HL-60 (cell line): ENCODE measurements around the gene NPEPL1.
"Not testable (repeated sequence)": the region's sequence is repeated elsewhere in the genome, so short reads cannot be mapped to it uniquely, and the experiment has no call there.

Experiments
- CTCF ChIP-seq: IDR thresholded peaks from one replicate; pipeline ENCODE4 v1.5.1; 2011; ENCODE audit warnings: low read length, control low read depth, inconsistent platforms; ENCODE audit not compliant: insufficient read depth
- POLR2AphosphoS5 ChIP-seq: IDR thresholded peaks from 2 replicates; pipeline ENCODE4 v1.6.1; 2012; ENCODE audit warnings: low read depth

GRCh38 chr20:58757647-58758046, 65.0 kb downstream of the NPEPL1 start:
- not testable (repeated sequence) for TF ChIP-seq CTCF, POLR2AphosphoS5
